Colonic mucosa (tissue), 4 donors: Measurements from ENCODE around the gene ASAP3. TPM values are rescaled to one million over a fixed set of nuclear protein-coding genes. Genes with fewer than 3 reads are reported as not detected.
"Not testable (repeated sequence)": the region's sequence is repeated elsewhere in the genome, so short reads cannot be mapped to it uniquely, and the experiment has no call there.

Experiments used
- DNase-seq: peaks from one replicate; pipeline ENCODE4 v3.0.0-alpha.2; 2020
- H3K27ac ChIP-seq: fragments of 200-600 bp; one replicate; pipeline ENCODE4 v1.8.0; 2021
- H3K27me3 ChIP-seq: fragments of 200-600 bp; one replicate; pipeline ENCODE4 v1.8.0; 2021
- H3K36me3 ChIP-seq: fragments of 200-600 bp; one replicate; pipeline ENCODE4 v1.8.0; 2021
- H3K4me1 ChIP-seq: fragments of 200-600 bp; one replicate; pipeline ENCODE4 v1.8.0; 2021; ENCODE audit warnings: mild to moderate bottlenecking
- H3K4me3 ChIP-seq: fragments of 200-600 bp; one replicate; pipeline ENCODE4 v1.8.0; 2021
- H3K9ac ChIP-seq, 2 donors: one replicate each; pipeline ENCODE4 v1.7.0; 2013; ENCODE audit warnings: control low read depth in 2 of 2, low read depth in 2 of 2, low read length in 2 of 2
- H3K9me3 ChIP-seq: fragments of 200-600 bp; one replicate; pipeline ENCODE4 v1.8.0; 2021
- CTCF ChIP-seq: fragments of 200-600 bp; IDR thresholded peaks from one replicate; pipeline ENCODE4 v1.8.0; 2022; ENCODE audit warnings: antibody characterized with exemption, mild to moderate bottlenecking
- intact Hi-C: fragments of 100-400 bp; cut with DNase I; formaldehyde crosslinking; loops from one replicate; pipeline ENCODE4 v1.14.1; 2022
- total RNA-seq, 2 donors: library from RNA; stranded (reverse); fragmentation: NEBNext Ultra II Directional in 1 of 2; extraction: Animal tissue kit (Norgen Biotek cat#: 25700) in 1 of 2; gene quantifications; one replicate each; pipeline ENCODE4 v1.2.1, GENCODE V29; 2021
- donor health status: healthy.
- donor health status: DM: no; HTN: no; CAD: no.
- donor health status: DM: no; HTN: no; CAD: no.

The ASAP3 gene
- total RNA-seq, 2 donors from 2014 or later: 22.9 to 27.3 TPM

- intact Hi-C loops: loop anchor here (2.0 kb wide), 1 partner anchor 41 kb away; no protein-coding TSS in a partner anchor
- Histone ChIP-seq H3K27ac (no peak overlapping the region), H3K4me3 (no peak overlapping the region), H3K36me3 (no peaks in the 10 kb centered on the region), H3K27me3 (no peaks in the 10 kb centered on the region), H3K9ac (no peak overlapping the region), H3K4me1 (no peaks in the 10 kb centered on the region), H3K9me3 (no peaks in the 10 kb centered on the region)
- TF ChIP-seq CTCF: no peak
- no peak for DNase-seq
These were observed 13.9 kb upstream of the ASAP3 start for GRCh38 chr1:23497777-23498439.

GRCh38 chr1:23496490-23497181 is 12.7 kb upstream of the ASAP3 start:
- TF ChIP-seq CTCF: no peak
- intact Hi-C loops: loop anchor here (2.0 kb wide), 1 partner anchor 42 kb away; no protein-coding TSS in a partner anchor
- H3K9ac ChIP-seq: no peak overlapping the region
- H3K27me3 ChIP-seq: no peaks in the 10 kb centered on the region
- H3K4me3 ChIP-seq: no peak overlapping the region
- H3K27ac ChIP-seq: no peak overlapping the region
- no peaks in the 10 kb centered on the region for H3K36me3 ChIP-seq
- no peaks in the 10 kb centered on the region for H3K4me1 ChIP-seq
- DNase-seq: no peak
- H3K9me3 ChIP-seq: no peaks in the 10 kb centered on the region

GRCh38 chr1:23494836-23495235 is 10.9 kb upstream of the ASAP3 start:
- intact Hi-C loops, H3K36me3 ChIP-seq, H3K4me3 ChIP-seq, DNase-seq, H3K9ac ChIP-seq, H3K4me1 ChIP-seq, H3K9me3 ChIP-seq, H3K27ac ChIP-seq, H3K27me3 ChIP-seq: not testable (repeated sequence)

- H3K4me3 ChIP-seq, H3K9ac ChIP-seq, intact Hi-C loops: not testable (repeated sequence)
These were observed 8.8 kb upstream of the ASAP3 start for GRCh38 chr1:23492776-23493175.

GRCh38 chr1:23492132-23492720 is 8.2 kb upstream of the ASAP3 start:
- H3K36me3 ChIP-seq: no peaks in the 10 kb centered on the region
- peaks cover 6% of the 10 kb centered on the region for H3K27me3 ChIP-seq
- no peak overlapping the region for H3K27ac ChIP-seq
- no peaks in the 10 kb centered on the region for H3K4me1 ChIP-seq
- intact Hi-C loops: no loop called here
- DNase-seq: no peak
- no peak for TF ChIP-seq CTCF
- no peak overlapping the region for H3K4me3 ChIP-seq
- no peaks in the 10 kb centered on the region for H3K9me3 ChIP-seq
- H3K9ac ChIP-seq: no peak overlapping the region

More at GRCh38 chr1:23492776-23493175, 8.8 kb upstream of the ASAP3 start:
- not testable (repeated sequence) for H3K4me1 ChIP-seq, H3K27ac ChIP-seq, H3K27me3 ChIP-seq, DNase-seq, H3K9me3 ChIP-seq, H3K36me3 ChIP-seq

GRCh38 chr1:23489842-23490241 is 5.9 kb upstream of the ASAP3 start:
- Histone ChIP-seq H3K9me3 (no peaks in the 10 kb centered on the region), H3K27me3 (peaks cover 6% of the 10 kb centered on the region), H3K9ac (no peak overlapping the region), H3K4me3 (no peak overlapping the region), H3K4me1 (no peaks in the 10 kb centered on the region), H3K27ac (no peak overlapping the region), H3K36me3 (no peaks in the 10 kb centered on the region)
- DNase-seq: no peak
- no peak for TF ChIP-seq CTCF
- intact Hi-C loops: loop anchor here (10.0 kb wide), 1 partner anchor 125 kb away; the partner anchor contains the start of gene ZNF436
